ENCODE data around the gene PITPNM3.

DNA sequence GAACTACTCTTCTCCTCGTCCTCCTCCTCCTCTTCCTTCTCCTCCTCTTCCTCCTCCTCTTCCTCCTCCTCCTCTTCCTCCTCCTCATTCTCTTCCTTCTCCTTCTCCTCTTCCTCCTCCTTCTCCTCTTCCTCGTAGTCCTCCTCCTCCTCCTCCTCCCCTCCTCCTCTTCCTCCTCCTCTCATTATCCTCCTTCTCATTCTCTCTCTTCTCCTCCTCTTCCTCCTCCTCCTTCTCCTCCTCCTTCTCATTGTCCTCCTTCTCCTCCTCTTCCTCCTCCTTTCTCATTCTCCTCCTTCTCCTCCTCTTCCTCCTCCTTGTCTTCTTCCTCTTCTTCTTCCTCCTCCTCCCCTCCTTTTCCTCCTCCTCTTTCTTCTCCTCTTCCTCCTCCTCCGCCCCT lies 4.1 kb upstream of the PITPNM3 start:
- TF ChIP-seq, protein P1, sequence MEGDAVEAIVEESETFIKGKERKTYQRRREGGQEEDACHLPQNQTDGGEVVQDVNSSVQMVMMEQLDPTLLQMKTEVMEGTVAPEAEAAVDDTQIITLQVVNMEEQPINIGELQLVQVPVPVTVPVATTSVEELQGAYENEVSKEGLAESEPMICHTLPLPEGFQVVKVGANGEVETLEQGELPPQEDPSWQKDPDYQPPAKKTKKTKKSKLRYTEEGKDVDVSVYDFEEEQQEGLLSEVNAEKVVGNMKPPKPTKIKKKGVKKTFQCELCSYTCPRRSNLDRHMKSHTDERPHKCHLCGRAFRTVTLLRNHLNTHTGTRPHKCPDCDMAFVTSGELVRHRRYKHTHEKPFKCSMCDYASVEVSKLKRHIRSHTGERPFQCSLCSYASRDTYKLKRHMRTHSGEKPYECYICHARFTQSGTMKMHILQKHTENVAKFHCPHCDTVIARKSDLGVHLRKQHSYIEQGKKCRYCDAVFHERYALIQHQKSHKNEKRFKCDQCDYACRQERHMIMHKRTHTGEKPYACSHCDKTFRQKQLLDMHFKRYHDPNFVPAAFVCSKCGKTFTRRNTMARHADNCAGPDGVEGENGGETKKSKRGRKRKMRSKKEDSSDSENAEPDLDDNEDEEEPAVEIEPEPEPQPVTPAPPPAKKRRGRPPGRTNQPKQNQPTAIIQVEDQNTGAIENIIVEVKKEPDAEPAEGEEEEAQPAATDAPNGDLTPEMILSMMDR (conservative IDR thresholded peaks at IDR 0.05; ENCODE audit: low read length) = no peak
- TF ChIP-seq EZH2phosphoT487 (IDR thresholded peaks at IDR 0.05; ENCODE audit: borderline replicate concordance) = no peak

Data from Loucy (cell line).